ENCODE data around the gene PAX7. TPM values are rescaled to one million over a fixed set of nuclear protein-coding genes. Genes with fewer than 3 reads are reported as not detected.

PAX7 gene
- total and polyA plus RNA-seq, 2 donors (not counting 1 experiment from before 2014, with no cell fraction given) = not detected

DNA sequence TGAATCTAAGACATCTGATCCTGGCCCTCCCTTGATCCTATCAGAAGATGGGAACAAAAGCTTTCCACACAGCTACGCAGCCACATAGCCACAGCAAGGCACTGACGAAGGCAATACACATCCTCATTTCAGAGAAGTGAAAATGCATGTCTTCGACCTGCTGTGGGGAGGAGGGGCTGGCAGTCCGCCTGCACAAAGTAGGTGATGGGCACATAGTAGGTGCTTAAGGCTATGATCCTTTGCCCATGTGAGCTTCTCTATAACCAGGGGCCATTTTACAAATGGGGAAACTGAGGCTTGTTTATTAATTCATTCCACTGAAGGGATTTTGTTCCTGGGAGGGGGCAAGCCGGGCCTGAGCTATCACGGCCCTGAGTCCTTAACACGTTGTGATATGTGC is 94.2 kb downstream of the PAX7 start:
- H3K27me3 Mint-ChIP-seq = peaks cover 71% of the 10 kb centered on the region
- DNase-seq (no peak), ATAC-seq (ENCODE audit: low read depth) (no peak)
- Histone ChIP-seq H3K9ac (ENCODE audit: low read length) (no peak overlapping the region), H3K4me1 (ENCODE audit: control insufficient read depth in 2 of 2, insufficient read depth in 2 of 2, low read length in 2 of 2) (no peaks in the 10 kb centered on the region), H3K36me3 (replicated peaks in 1 of 2; ENCODE audit: control extremely low read depth in 1 of 2, control insufficient read depth in 1 of 2, extremely low read depth in 1 of 2, insufficient read depth in 2 of 2, low read length in 1 of 2) (no peaks in the 10 kb centered on the region), H3K27me3 (replicated peaks in 1 of 4; ENCODE audit: control extremely low read depth in 1 of 4, control insufficient read depth in 3 of 4, insufficient read depth in 4 of 4, low read length in 3 of 4) (peaks cover 0 to 38% (median 6%) of the 10 kb centered on the region in 4 experiments), H4K20me1 (ENCODE audit: control insufficient read depth, insufficient read depth, low read length, poor library complexity, severe bottlenecking) (no peaks in the 10 kb centered on the region), H3K79me2 (ENCODE audit: control insufficient read depth, insufficient read depth, low read length) (no peaks in the 10 kb centered on the region), H3K4me3 (ENCODE audit: control extremely low read depth in 1 of 5, extremely low read depth in 1 of 5, insufficient read depth in 1 of 5, low read depth in 2 of 5, low read length in 4 of 5) (no peak overlapping the region), H3K4me2 (replicated peaks; ENCODE audit: low read depth, low read length, poor library complexity, severe bottlenecking) (no peak overlapping the region), H3K9me3 (ENCODE audit: control extremely low read depth in 1 of 3, control insufficient read depth in 2 of 3, insufficient read depth in 1 of 3, low read length in 2 of 3) (peaks cover 0 to 4% (median 0%) of the 10 kb centered on the region in 3 donors), H2AFZ (ENCODE audit: insufficient read depth, low read depth, low read length, poor library complexity, severe bottlenecking) (no peak overlapping the region), H3K27ac (ENCODE audit: low read length in 2 of 2) (no peak overlapping the region)
- no peaks in the 10 kb centered on the region for H3K4me1 Mint-ChIP-seq
- 22% methylated on average over 5 of the region's 7 CpGs for WGBS (ENCODE audit: insufficient coverage)
- TF ChIP-seq EZH2 (IDR thresholded peaks at IDR 0.05; ENCODE audit: borderline replicate concordance, insufficient read depth, low read depth, low read length, poor library complexity, severe bottlenecking) = no peak
- TF ChIP-seq, protein P1, sequence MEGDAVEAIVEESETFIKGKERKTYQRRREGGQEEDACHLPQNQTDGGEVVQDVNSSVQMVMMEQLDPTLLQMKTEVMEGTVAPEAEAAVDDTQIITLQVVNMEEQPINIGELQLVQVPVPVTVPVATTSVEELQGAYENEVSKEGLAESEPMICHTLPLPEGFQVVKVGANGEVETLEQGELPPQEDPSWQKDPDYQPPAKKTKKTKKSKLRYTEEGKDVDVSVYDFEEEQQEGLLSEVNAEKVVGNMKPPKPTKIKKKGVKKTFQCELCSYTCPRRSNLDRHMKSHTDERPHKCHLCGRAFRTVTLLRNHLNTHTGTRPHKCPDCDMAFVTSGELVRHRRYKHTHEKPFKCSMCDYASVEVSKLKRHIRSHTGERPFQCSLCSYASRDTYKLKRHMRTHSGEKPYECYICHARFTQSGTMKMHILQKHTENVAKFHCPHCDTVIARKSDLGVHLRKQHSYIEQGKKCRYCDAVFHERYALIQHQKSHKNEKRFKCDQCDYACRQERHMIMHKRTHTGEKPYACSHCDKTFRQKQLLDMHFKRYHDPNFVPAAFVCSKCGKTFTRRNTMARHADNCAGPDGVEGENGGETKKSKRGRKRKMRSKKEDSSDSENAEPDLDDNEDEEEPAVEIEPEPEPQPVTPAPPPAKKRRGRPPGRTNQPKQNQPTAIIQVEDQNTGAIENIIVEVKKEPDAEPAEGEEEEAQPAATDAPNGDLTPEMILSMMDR (IDR thresholded peaks at IDR 0.05) = no peak
- ChIA-PET POLR2A (interaction anchor here (0.5 kb wide), 1 partner anchor 1651 kb away, joined by 4 read pairs; no protein-coding TSS in a partner anchor), CTCF (no interaction called here)
- no peak overlapping the region for H3K27ac Mint-ChIP-seq
- no peak overlapping the region for H3K4me3 Mint-ChIP-seq
- intact Hi-C loops (cut with micrococcal nuclease) = no loop called here
- no peaks in the 10 kb centered on the region for H3K9me3 Mint-ChIP-seq (ENCODE audit: insufficient read depth)

DNA sequence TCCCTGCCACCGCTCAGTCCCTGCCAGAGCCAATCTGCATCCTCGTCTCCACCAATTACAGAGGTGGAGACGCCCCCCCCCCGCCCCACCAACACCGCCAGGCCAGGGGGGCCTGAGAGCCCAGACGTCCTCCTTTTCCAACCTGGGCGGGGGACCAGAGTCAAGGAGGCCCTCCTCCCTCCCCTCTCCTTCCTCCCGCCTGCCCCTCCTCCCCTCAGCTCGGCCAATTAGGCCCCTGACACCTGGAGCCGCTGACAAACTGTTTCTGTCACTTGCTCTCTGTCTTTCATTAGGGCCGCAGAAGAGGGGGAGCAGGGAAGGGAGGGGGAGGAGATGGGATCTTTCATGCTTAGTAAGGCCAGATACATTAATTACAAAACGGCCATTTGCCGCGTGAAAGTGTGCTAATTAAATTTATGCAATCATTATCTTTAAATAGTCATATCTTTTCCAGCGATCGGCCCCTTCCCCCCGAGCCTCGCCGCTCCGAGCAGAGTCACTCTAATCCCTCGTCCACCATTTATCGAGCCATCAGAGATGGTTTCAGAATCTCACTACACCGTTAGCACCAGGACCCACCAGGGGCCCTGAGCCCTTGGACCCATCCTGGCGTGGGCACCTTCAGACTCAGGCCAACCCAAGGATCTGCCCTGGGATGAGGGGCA is 94.7 kb downstream of the PAX7 start:
- no peak for TF ChIP-seq EZH2 (IDR thresholded peaks at IDR 0.05; ENCODE audit: borderline replicate concordance, insufficient read depth, low read depth, low read length, poor library complexity, severe bottlenecking)
- TF ChIP-seq, protein P1 (IDR thresholded peaks at IDR 0.05) = no peak
- Histone ChIP-seq H3K36me3 (replicated peaks in 1 of 2; ENCODE audit: control extremely low read depth in 1 of 2, control insufficient read depth in 1 of 2, extremely low read depth in 1 of 2, insufficient read depth in 2 of 2, low read length in 1 of 2) (no peaks in the 10 kb centered on the region), H3K4me1 (ENCODE audit: control insufficient read depth in 2 of 2, insufficient read depth in 2 of 2, low read length in 2 of 2) (no peaks in the 10 kb centered on the region), H3K27ac (ENCODE audit: low read length in 2 of 2) (no peak overlapping the region), H2AFZ (ENCODE audit: insufficient read depth, low read depth, low read length, poor library complexity, severe bottlenecking) (no peak overlapping the region), H3K4me3 (ENCODE audit: control extremely low read depth in 1 of 5, extremely low read depth in 1 of 5, insufficient read depth in 1 of 5, low read depth in 2 of 5, low read length in 4 of 5) (no peak overlapping the region), H3K79me2 (ENCODE audit: control insufficient read depth, insufficient read depth, low read length) (no peaks in the 10 kb centered on the region), H3K27me3 (replicated peaks in 1 of 4; ENCODE audit: control extremely low read depth in 1 of 4, control insufficient read depth in 3 of 4, insufficient read depth in 4 of 4, low read length in 3 of 4) (peaks cover 0 to 34% (median 6%) of the 10 kb centered on the region in 4 experiments), H3K4me2 (replicated peaks; ENCODE audit: low read depth, low read length, poor library complexity, severe bottlenecking) (no peak overlapping the region), H3K9me3 (ENCODE audit: control extremely low read depth in 1 of 3, control insufficient read depth in 2 of 3, insufficient read depth in 1 of 3, low read length in 2 of 3) (peaks cover 0 to 4% (median 0%) of the 10 kb centered on the region in 3 donors), H3K9ac (ENCODE audit: low read length) (no peak overlapping the region), H4K20me1 (ENCODE audit: control insufficient read depth, insufficient read depth, low read length, poor library complexity, severe bottlenecking) (no peaks in the 10 kb centered on the region)
- DNase-seq (no peak), ATAC-seq (ENCODE audit: low read depth) (no peak)
- no peak overlapping the region for H3K4me3 Mint-ChIP-seq
- H3K9me3 Mint-ChIP-seq (ENCODE audit: insufficient read depth) = no peaks in the 10 kb centered on the region
- ChIA-PET CTCF (no interaction called here), POLR2A (interaction anchor here (0.5 kb wide), 1 partner anchor 1651 kb away, joined by 4 read pairs; no protein-coding TSS in a partner anchor)
- peaks cover 65% of the 10 kb centered on the region for H3K27me3 Mint-ChIP-seq
- WGBS (ENCODE audit: insufficient coverage) = 50% methylated on average over 14 of the region's 24 CpGs
- H3K27ac Mint-ChIP-seq = no peak overlapping the region
- intact Hi-C loops (cut with micrococcal nuclease) = no loop called here
- no peaks in the 10 kb centered on the region for H3K4me1 Mint-ChIP-seq

Measured in B cell (primary cell).